Measurements from ENCODE around the gene HEY2. TPM values are rescaled to one million over a fixed set of nuclear protein-coding genes. Genes with fewer than 3 reads are reported as not detected.
A peak's percentile ranks its signal among the peaks of the same experiment; 100 is the strongest.

HEY2 gene
- total RNA-seq, 1 experiment from 2014 or later, result 6.6 TPM

DNA sequence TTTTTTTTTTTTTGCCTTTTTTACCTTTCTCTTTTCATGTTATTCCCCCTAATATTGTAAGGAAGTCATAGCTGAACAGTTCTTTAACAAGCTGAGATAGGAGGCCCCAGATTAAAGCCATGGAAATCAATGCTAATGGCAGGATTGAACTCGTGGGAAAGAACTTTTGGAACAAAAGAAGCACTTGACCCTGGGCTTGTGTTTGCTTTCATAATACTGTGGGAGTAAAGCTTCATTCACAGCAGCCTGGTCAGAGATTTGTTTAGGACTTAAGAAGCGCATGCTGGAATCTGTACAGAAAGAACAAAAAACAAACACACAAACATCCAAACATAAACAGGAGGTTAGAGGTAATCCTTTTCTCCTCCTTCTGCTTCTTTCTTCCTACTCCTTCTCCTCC, 5.1 kb downstream of the HEY2 start:
- Mint-ChIP-seq H3K27ac (peak overlapping the region in 1 of 3 experiments; percentile 29; a peak in 2 of 7 replicates), H3K4me1 (peaks cover 60 to 64% of the 10 kb centered on the region in 2 experiments), H3K36me3 (ENCODE audit: insufficient read depth in 1 of 3, low read depth in 3 of 3) (peaks cover 0 to 31% (median 22%) of the 10 kb centered on the region in 3 experiments; a peak in 5 of 7 replicates), H3K9me3 (no peaks in the 10 kb centered on the region; a peak in 1 of 5 replicates), H3K4me3 (no peak overlapping the region), H3K27me3 (ENCODE audit: low read depth) (peaks cover 10% of the 10 kb centered on the region)
- Histone ChIP-seq H3K9ac (ENCODE audit: extremely low read depth, insufficient read length, low read length) (no peak overlapping the region), H3K23me2 (ENCODE audit: insufficient read length, low read depth, low read length, poor library complexity, severe bottlenecking) (peaks cover 8% of the 10 kb centered on the region), H3K27ac (ENCODE audit: insufficient read length, low read depth, low read length) (no peak overlapping the region), H4K5ac (ENCODE audit: insufficient read length, low read depth, low read length) (no peak overlapping the region), H2AK5ac (ENCODE audit: insufficient read length, low read length) (no peak overlapping the region), H4K20me1 (ENCODE audit: control insufficient read depth, insufficient read depth, insufficient read length) (no peaks in the 10 kb centered on the region), H2BK12ac (ENCODE audit: insufficient read length, low read depth, low read length) (no peak overlapping the region), H3K23ac (ENCODE audit: insufficient read length, low read depth, low read length) (no peak overlapping the region), H3K4ac (ENCODE audit: low read depth, low read length) (no peak overlapping the region), H3K27me3 (ENCODE audit: insufficient read depth, low read length) (peaks cover 3% of the 10 kb centered on the region; the same call in 1 of the 2 replicates), H3K9me3 (ENCODE audit: control insufficient read depth, low read depth, low read length) (no peaks in the 10 kb centered on the region), H2BK5ac (ENCODE audit: insufficient read length, low read length) (no peak overlapping the region), H3K18ac (ENCODE audit: insufficient read length, low read depth, low read length) (no peak overlapping the region), H4K91ac (ENCODE audit: insufficient read length, low read depth, low read length) (no peak overlapping the region), H2BK120ac (ENCODE audit: low read depth, low read length, poor library complexity, severe bottlenecking) (no peak overlapping the region), H3K4me1 (ENCODE audit: insufficient read depth, low read length) (peaks cover 8% of the 10 kb centered on the region), H2AFZ (ENCODE audit: low read length) (no peak overlapping the region), H3K14ac (ENCODE audit: insufficient read depth, low read length) (no peak overlapping the region), H3K79me2 (ENCODE audit: insufficient read depth, low read length) (peaks cover 2% of the 10 kb centered on the region; the same call in 1 of the 2 replicates), H4K8ac (replicated peaks; ENCODE audit: insufficient read length, low read depth, low read length) (no peak overlapping the region), H2BK20ac (ENCODE audit: low read depth, low read length, poor library complexity, severe bottlenecking) (no peak overlapping the region), H2BK15ac (ENCODE audit: low read depth, low read length) (no peak overlapping the region), H3T11ph (ENCODE audit: low read length) (no peak overlapping the region), H3K4me2 (ENCODE audit: insufficient read depth, insufficient read length, low read length) (no peak overlapping the region), H3K56ac (ENCODE audit: insufficient read length, low read depth, low read length) (no peak overlapping the region), H3K79me1 (ENCODE audit: insufficient read depth, low read depth, low read length, poor library complexity, severe bottlenecking) (no peaks in the 10 kb centered on the region)
- no CpG with 5 or more reads among the region's 2 CpGs for WGBS (ENCODE audit: extremely low coverage, insufficient read length, low lambda C conversion rate)
- DNase-seq, result no peak
- TF ChIP-seq, protein P1, sequence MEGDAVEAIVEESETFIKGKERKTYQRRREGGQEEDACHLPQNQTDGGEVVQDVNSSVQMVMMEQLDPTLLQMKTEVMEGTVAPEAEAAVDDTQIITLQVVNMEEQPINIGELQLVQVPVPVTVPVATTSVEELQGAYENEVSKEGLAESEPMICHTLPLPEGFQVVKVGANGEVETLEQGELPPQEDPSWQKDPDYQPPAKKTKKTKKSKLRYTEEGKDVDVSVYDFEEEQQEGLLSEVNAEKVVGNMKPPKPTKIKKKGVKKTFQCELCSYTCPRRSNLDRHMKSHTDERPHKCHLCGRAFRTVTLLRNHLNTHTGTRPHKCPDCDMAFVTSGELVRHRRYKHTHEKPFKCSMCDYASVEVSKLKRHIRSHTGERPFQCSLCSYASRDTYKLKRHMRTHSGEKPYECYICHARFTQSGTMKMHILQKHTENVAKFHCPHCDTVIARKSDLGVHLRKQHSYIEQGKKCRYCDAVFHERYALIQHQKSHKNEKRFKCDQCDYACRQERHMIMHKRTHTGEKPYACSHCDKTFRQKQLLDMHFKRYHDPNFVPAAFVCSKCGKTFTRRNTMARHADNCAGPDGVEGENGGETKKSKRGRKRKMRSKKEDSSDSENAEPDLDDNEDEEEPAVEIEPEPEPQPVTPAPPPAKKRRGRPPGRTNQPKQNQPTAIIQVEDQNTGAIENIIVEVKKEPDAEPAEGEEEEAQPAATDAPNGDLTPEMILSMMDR (conservative IDR thresholded peaks at IDR 0.05), result no peak

Data from H9 (cell line).